Stimulated activated CD4-positive, alpha-beta T cell treated with anti-CD3 and anti-CD28 coated beads, Interleukin-1b, Interleukin-23, amount 100 ng/mL, for 48 hours (primary cell): ENCODE measurements around the gene C2orf92.
"Not testable (repeated sequence)": the region's sequence is repeated elsewhere in the genome, so short reads cannot be mapped to it uniquely, and the experiment has no call there.

ENCODE experiments used
- DNase-seq: peaks from one replicate; pipeline ENCODE4 v3.0.0-alpha.2; 2020

The C2orf92 gene

GRCh38 chr2:97660044-97660774 lies 9.3 kb upstream of the C2orf92 start:
- no peak for DNase-seq

DNA sequence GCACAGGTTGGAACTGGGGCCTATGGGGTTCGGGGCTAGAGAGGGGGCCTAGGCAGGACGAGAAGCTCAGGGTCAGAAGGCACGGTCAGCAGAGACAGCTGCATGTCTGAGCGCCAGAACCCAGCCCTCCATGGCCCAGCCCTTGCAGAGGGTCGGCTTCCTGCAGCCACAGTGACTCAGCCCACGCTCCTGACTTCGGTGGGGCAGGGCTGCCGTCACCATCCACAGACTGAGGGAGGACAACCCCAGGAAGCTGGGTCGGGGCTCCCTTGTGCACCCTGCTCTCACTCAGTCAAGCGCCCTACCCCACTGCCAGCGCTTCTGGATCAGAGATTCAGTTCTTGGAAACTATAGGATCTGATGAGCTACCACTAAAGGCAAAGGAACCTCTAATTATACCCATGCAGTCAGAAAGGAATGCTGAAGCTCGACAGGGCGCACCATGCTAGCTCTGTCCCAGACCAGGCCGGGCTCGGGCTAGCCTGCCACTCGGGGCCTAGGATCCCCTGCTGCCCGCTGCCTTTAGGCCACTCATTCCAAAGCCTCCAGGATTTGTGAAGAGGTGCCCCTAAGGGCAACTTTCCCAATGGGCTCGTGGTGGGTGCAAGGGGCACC lies 8.6 kb upstream of the C2orf92 start:
- DNase-seq, result no peak

GRCh38 chr2:97661927-97662326 lies 7.6 kb upstream of the C2orf92 start:
- no peak for DNase-seq

DNA sequence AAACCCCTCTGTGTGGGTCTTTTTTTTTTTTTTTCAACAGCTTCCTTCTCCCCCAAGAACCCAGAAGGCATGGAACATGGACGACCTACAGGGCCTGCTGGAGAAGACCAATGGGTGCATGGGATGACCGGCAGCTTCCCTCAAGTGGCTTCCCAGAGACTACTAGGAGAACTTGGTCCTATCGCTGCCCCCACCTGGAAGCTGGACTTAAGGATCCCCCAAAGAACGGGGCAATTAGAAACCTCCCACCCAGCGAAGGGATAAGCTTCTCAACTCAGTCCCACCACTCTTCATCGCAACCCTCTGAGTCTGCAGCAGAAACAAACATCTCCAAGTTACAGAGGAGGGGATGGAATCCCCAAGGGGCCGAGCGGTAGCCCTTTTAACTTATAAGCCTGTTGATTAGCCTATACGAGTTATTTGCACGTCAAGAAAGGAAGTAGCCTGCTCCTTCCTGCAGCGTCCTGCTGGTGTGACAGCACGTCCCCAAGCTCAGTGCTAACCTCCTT lies 7.1 kb upstream of the C2orf92 start:
- DNase-seq, result no peak

DNA sequence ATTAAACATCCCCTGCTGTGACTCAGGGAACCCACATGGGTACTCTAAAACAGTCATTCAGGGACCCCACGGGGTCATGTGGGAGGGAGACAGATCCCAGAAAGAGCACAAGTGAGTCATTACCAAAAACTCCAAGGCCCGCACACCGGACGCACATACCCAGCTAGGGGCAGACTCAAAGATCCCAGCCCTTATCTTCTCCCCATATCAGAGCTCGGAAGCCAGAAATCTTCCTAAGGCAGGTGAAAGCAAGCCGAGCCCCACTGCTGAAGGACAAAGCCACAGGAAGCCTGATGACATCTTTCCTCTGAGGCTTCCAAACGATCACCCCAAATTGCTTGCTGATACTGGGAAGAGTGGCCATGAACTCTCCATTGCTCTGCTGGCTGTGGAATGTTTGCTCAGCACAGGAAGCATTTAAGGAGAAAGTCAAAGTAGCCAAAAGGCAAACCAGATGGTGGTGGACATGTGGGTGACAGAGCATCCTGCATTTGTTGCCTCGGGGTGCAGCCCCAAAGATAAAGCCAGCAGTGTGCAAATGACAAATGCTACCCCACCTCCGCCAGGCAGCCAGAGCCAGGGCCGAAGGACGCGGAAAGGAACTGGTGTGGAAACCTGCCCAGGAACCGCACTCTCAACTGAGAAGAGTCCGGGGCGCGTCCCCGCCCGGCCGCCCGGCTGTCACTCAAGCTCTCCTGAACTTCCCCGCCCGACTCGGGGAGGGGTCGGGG lies 6.5 kb upstream of the C2orf92 start:
- DNase-seq, result peak; percentile 91

DNA sequence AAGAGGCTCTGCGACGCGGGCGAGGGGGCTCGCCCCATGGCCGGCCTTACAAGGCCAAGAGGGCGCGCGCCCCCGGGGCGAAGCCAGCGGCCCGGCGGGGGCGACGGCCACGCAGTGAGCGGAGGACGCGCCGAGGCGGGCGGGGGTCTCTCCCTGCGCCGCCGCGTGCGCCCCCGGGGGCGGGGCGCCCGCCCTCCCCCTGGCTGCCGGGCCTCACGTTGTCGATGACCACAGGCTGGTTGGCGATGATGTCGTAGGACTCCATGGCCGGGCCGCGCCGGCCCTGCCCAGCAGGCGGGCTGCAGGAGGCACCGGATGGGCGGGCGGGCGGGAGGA lies 5.9 kb upstream of the C2orf92 start:
- no peak for DNase-seq

GRCh38 chr2:97663962-97664635 lies 5.4 kb upstream of the C2orf92 start, which contains the start of gene ACTR1B:
ACTR1B (minus strand) TSS chr2:97664044; CDS start chr2:97663890, 154 bp downstream.
- DNase-seq, result peak; percentile 98

GRCh38 chr2:97664636-97664970 lies 4.9 kb upstream of the C2orf92 start:
- DNase-seq, result no peak

DNA sequence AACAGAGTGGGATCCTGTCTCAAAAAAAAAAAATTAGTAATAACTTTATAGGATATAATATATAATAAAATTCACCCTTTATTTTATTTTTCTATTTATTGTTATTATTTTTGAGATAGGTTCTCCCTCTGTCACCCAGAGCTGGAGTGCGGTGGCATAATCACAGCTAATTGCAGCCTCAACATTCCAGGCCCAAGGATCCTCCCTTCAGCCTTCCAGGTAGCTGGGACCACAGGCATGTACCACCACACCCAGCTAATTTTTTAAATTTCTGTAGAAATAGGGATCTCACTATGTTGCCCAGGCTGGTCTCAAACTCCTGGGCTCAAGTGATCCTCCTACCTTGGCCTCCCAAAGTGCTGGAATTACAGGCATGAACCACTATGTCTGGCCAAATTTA lies 958 bp downstream of the C2orf92 start:
- no peak for DNase-seq

GRCh38 chr2:97671526-97671925 lies 2.0 kb downstream of the C2orf92 start:
- DNase-seq, result no peak

GRCh38 chr2:97672606-97673140 lies 3.2 kb downstream of the C2orf92 start:
- DNase-seq, result not testable (repeated sequence)

- peak; percentile 54 for DNase-seq
Observed at GRCh38 chr2:97673182-97673914, 3.8 kb downstream of the C2orf92 start.

DNA sequence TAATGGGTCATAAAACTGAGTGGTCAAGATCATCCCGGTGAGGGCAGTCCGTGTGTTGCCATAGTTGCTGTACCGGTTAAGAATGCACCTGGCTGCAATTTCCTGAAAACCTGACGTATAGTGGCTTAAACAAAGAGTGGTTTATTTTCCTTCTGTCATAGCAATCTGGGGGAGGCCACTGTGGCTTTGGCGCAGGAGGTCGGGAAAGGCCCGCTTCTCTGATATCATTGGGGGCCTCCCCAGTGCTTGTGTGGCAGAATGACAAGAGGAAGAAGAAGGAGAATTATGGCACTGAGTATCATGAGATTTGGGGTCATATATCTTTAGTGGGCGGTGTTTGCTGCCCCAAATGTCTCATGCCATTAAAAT lies 4.4 kb downstream of the C2orf92 start:
- peak; percentile 65 for DNase-seq

GRCh38 chr2:97675430-97676113 lies 6.1 kb downstream of the C2orf92 start:
- DNase-seq, result no peak

DNA sequence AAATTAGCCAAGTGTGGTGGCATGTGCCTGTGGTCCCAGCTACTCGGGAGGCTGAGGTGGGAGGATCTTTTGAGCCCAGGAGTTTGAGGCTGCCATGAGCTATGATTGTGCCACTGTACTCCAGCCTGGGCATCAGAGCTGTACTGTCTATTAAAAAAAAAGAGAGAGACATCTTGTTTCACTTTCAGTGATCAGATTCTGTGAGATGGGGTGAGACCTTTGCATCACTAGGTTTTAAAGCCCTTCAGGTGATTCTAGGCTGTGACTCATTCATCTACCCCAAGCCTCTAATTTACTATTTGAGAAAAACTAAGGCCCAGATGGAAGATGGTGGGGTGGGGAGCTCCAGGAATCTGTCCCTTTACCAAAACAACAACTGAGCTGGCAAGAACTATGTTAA lies 7.1 kb downstream of the C2orf92 start:
- DNase-seq, result no peak

DNA sequence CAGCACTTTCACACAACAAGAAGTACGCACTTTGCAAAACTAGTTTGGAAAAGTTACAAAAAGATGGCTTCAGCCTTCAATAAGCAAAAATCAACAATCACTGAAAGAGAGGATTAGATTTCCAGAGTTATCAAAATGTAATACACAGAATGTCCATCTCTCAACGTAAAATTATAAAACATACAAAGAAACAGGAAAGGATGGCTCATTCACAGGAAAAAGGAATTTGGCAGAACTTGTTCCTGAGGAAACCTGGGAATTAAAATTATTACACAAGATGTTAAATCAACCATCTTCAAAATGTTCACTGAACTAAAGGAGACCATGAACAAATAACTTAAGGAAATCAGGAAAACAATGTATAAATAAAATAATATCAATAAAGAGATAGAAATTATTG lies 8.0 kb downstream of the C2orf92 start:
- no peak for DNase-seq

GRCh38 chr2:97678298-97678697 lies 8.8 kb downstream of the C2orf92 start:
- DNase-seq, result no peak

DNA sequence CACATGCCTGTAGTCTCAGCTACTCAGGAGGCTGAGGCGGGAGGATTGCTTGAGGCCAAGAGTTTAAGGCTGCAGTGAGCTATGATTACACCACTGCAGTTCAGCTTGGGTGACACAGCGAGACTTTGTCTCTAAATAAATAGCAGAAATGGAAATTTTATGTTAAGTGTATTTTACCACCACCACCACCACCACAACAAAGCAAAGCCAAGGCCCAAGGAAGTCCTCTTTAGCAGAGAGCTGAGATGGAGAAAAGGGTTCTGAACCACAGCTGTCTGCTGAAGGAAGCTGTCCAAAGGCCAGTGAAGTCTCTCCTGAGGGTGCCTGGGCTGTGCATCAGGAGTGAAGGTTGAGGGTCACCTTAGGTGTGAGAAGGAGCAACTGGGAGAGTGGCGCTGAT lies 17.7 kb downstream of the C2orf92 start:
- DNase-seq, result not testable (repeated sequence)

- no peak for DNase-seq
Observed at GRCh38 chr2:97688062-97688827, 18.7 kb downstream of the C2orf92 start.

DNA sequence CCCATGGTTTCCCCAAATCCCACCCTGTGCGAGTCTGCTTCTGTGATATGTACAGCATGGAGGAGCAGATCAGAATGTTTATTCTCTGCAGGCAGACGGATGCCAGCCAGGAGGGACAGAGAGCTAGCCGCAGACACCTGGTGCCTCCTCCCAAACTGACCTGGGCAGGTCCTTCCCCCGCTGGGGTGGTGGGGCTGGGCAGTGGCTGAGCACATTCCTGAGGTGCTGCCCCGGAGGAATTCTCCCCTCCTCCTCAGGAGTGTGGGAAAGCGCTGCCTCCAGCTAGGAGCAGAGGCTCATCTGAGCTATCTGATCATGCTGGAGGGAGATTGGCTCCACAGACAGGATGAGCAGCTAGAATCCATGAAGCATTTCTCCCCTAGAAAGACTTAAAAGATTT lies 21.7 kb downstream of the C2orf92 start:
- DNase-seq, result no peak

DNA sequence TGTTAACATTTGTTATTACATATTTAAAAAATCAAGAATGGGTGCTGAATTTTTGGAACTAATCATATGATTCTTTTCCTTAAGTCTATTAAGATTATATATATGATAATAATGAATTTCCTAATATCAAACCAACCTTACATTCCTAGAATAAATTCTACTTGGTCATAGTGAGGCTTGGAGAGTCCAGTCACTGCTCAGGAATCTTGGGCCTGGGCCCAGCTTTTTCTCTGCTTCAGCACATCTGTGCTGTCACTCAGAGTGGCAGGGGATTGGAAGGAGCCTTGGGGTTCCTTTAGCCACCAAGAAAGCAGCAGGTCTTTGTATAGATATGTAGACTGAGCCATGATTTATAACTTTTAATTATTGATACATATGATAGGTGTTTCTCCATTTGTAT lies 24.0 kb downstream of the C2orf92 start:
- DNase-seq, result no peak
